SK-N-MC (cell line): Measurements from ENCODE around the gene PPP2R2C.

Experiments used
- EZH2 ChIP-seq: fragments of 200-600 bp; sonication (generic); IDR thresholded peaks from one replicate; pipeline ENCODE4 v1.6.1; 2017; ENCODE audit warnings: antibody characterized with exemption
- FOXP2 ChIP-seq: optimal IDR thresholded peaks from 2 replicates; pipeline ENCODE3; 2011; ENCODE audit warnings: mild to moderate bottlenecking, moderate library complexity; ENCODE audit not compliant: insufficient read depth; ENCODE audit errors: extremely low read length, control extremely low read depth
- POLR2AphosphoS5 ChIP-seq: IDR thresholded peaks from 2 replicates; pipeline ENCODE4 v1.6.1; 2012; ENCODE audit warnings: mild to moderate bottlenecking, low read depth, low read length, borderline replicate concordance

GRCh38 chr4:6343939-6344408, 128.4 kb downstream of the PPP2R2C start:
- TF ChIP-seq POLR2AphosphoS5 (no peak), EZH2 (no peak), FOXP2 (no peak)
